ENCODE results near the gene BCL7C.
"Not testable (repeated sequence)": the region's sequence is repeated elsewhere in the genome, so short reads cannot be mapped to it uniquely, and the experiment has no call there.

Gene BCL7C

GRCh38 chr16:30894540-30895368, 877 bp upstream of the BCL7C start:
- DNase-seq (ENCODE audit: low spot score): no peak

GRCh38 chr16:30893417-30893743, 497 bp downstream of the BCL7C start:
- DNase-seq (ENCODE audit: low spot score): no peak

GRCh38 chr16:30892670-30893416, 1.0 kb downstream of the BCL7C start:
- no peak for DNase-seq (ENCODE audit: low spot score)

GRCh38 chr16:30891043-30891823, 2.6 kb downstream of the BCL7C start:
- not testable (repeated sequence) for DNase-seq (ENCODE audit: low spot score)

GRCh38 chr16:30889721-30890120, 4.2 kb downstream of the BCL7C start:
- DNase-seq (ENCODE audit: low spot score): no peak

- DNase-seq (ENCODE audit: low spot score): no peak
Measured at GRCh38 chr16:30888856-30889499, 4.9 kb downstream of the BCL7C start.

- DNase-seq (ENCODE audit: low spot score): no peak
Measured at GRCh38 chr16:30887927-30888326, 6.0 kb downstream of the BCL7C start.

- no peak for DNase-seq (ENCODE audit: low spot score)
Measured at GRCh38 chr16:30886145-30886544, 7.7 kb downstream of the BCL7C start.

- DNase-seq (ENCODE audit: low spot score): no peak
Measured at GRCh38 chr16:30885196-30885595, 8.7 kb downstream of the BCL7C start.

GRCh38 chr16:30884760-30885159, 9.1 kb downstream of the BCL7C start:
- DNase-seq (ENCODE audit: low spot score): no peak

GRCh38 chr16:30882429-30883310, 11.2 kb downstream of the BCL7C start:
- DNase-seq (ENCODE audit: low spot score): no peak

- DNase-seq (ENCODE audit: low spot score): no peak
Measured at GRCh38 chr16:30876867-30877266, 17.0 kb downstream of the BCL7C start.

- peak; percentile 68 for DNase-seq (ENCODE audit: low spot score)
Measured at GRCh38 chr16:30875871-30876801, 17.7 kb downstream of the BCL7C start.

GRCh38 chr16:30874821-30875717, 18.8 kb downstream of the BCL7C start:
- DNase-seq (ENCODE audit: low spot score): peak; percentile 96

GRCh38 chr16:30874244-30874820, 19.5 kb downstream of the BCL7C start:
- no peak for DNase-seq (ENCODE audit: low spot score)

- DNase-seq (ENCODE audit: low spot score): no peak
Measured at GRCh38 chr16:30870904-30871303, 23.0 kb downstream of the BCL7C start.

GRCh38 chr16:30867747-30868146, 26.1 kb downstream of the BCL7C start:
- no peak for DNase-seq (ENCODE audit: low spot score)

GRCh38 chr16:30866031-30866430, 27.8 kb downstream of the BCL7C start:
- DNase-seq (ENCODE audit: low spot score): no peak

GRCh38 chr16:30863178-30863577, 30.7 kb downstream of the BCL7C start:
- not testable (repeated sequence) for DNase-seq (ENCODE audit: low spot score)

All from left forelimb (tissue), 1 donor.